Upper lobe of left lung (tissue), 6 donors: ENCODE data around the gene TSPAN12. TPM values are rescaled to one million over a fixed set of nuclear protein-coding genes. Genes with fewer than 3 reads are reported as not detected.

Experiments used
- ATAC-seq, 2 donors: fragments of 200-7000 bp; cut with Tn5 transposase; one replicate each; pipeline ENCODE4 v1.9.1; 2022; ENCODE audit warnings: mild to moderate bottlenecking in 2 of 2, moderate library complexity in 2 of 2; ENCODE audit not compliant: low FRiP score in 2 of 2
- DNase-seq, 2 donors: peaks; one replicate each; pipeline ENCODE4 v3.0.0-alpha.2; 2019 to 2020
- H3K27ac ChIP-seq, 4 donors: fragments of 200-600 bp; sonication (generic); one replicate each; pipeline ENCODE4 v1.5.1; 2016 to 2019
- H3K27me3 ChIP-seq, 4 donors: fragments of 200-600 bp; sonication (generic); one replicate each; pipeline ENCODE4 v1.5.1; 2017 to 2019
- H3K36me3 ChIP-seq, 4 donors: fragments of 200-600 bp; sonication (generic); one replicate each; pipeline ENCODE4 v1.5.1; 2016 to 2019
- H3K4me1 ChIP-seq, 4 donors: fragments of 200-600 bp; sonication (generic); one replicate each; pipeline ENCODE4 v1.5.1; 2018 to 2019
- H3K4me3 ChIP-seq, 4 donors: fragments of 200-600 bp; sonication (generic); one replicate each; pipeline ENCODE4 v1.5.1; 2017 to 2019; ENCODE audit warnings: mild to moderate bottlenecking in 2 of 4, moderate library complexity in 1 of 4
- H3K9me3 ChIP-seq, 4 donors: fragments of 200-600 bp; sonication (generic); one replicate each; pipeline ENCODE4 v1.5.1; 2018 to 2019
- CTCF ChIP-seq, 6 experiments: fragments of 450-650 bp in 4 of 6; fragments of 200-600 bp in 2 of 6; sonication (generic) in 2 of 6; IDR thresholded peaks; one replicate each; pipeline ENCODE4 v1.5.1; 2016 to 2019; ENCODE audit warnings: antibody characterized with exemption in 6 of 6
- EP300 ChIP-seq, 4 donors: sonication (generic); formaldehyde crosslinking; IDR thresholded peaks; one replicate each; pipeline ENCODE4 v1.5.1; 2017; ENCODE audit warnings: antibody characterized with exemption in 4 of 4, control low read depth in 2 of 4
- POLR2A ChIP-seq, 4 donors: fragments of 450-650 bp; IDR thresholded peaks; one replicate each; pipeline ENCODE4 v1.5.1; 2016 to 2017; ENCODE audit warnings: antibody characterized with exemption in 4 of 4, mild to moderate bottlenecking in 2 of 4
- POLR2AphosphoS5 ChIP-seq, 2 donors: sonication (generic); formaldehyde crosslinking; IDR thresholded peaks; one replicate each; pipeline ENCODE4 v1.5.1; 2017; ENCODE audit warnings: antibody characterized with exemption in 2 of 2
- WGBS, 2 donors: methylation state at CpG; one replicate each; pipeline ENCODE4 v1.1.5; 2017 to 2018; 5-methylcytosine and 5-hydroxymethylcytosine counted together
- total RNA-seq, 6 donors: library from RNA; depleted of rRNA in 4 of 6; stranded (reverse); fragments of >200 nt in 4 of 6; gene quantifications; one replicate each; pipeline versions ENCODE4 v1.1.0 to v1.2.1, GENCODE V29; 2016 to 2021
- donor health status: DM: no; HTN: no; CAD: no; lungs with moderate emphysema.
- donor health status: DM: no; HTN: yes; CAD: no; lungs with severe emphysema.

TSPAN12 gene
- total RNA-seq, 6 donors from 2014 or later, result 22.0 to 56.3 (median 40.0) TPM

- Histone ChIP-seq H3K27ac (no peak overlapping the region), H3K36me3 (no peaks in the 10 kb centered on the region), H3K9me3 (no peaks in the 10 kb centered on the region), H3K27me3 (no peaks in the 10 kb centered on the region), H3K4me1 (peaks cover 9 to 31% (median 14%) of the 10 kb centered on the region in 4 donors), H3K4me3 (no peak overlapping the region)
- ATAC-seq (no peak), DNase-seq (no peak)
- no peak for TF ChIP-seq EP300 (IDR thresholded peaks at IDR 0.05)
- TF ChIP-seq POLR2A (IDR thresholded peaks at IDR 0.05), result no peak
- no peak for TF ChIP-seq CTCF (IDR thresholded peaks at IDR 0.05)
- TF ChIP-seq POLR2AphosphoS5 (IDR thresholded peaks at IDR 0.05), result no peak
- WGBS, 2 donors, result 90 to 98% methylated on average over 2 of the region's 2 CpGs
These were observed 2.2 kb upstream of the TSPAN12 start for GRCh38 chr7:120860156-120860555.

GRCh38 chr7:120859459-120859858 lies 1.5 kb upstream of the TSPAN12 start:
- H3K4me1 ChIP-seq, result peaks cover 9 to 27% (median 14%) of the 10 kb centered on the region in 4 donors
- no peaks in the 10 kb centered on the region for H3K36me3 ChIP-seq
- H3K9me3 ChIP-seq, result no peaks in the 10 kb centered on the region
- WGBS, 2 donors, result 69 to 75% methylated on average over 6 of the region's 6 CpGs
- H3K27me3 ChIP-seq, result no peaks in the 10 kb centered on the region
- ATAC-seq, result no peak
- peak overlapping the region in 1 of 4 donors; percentile 93 for H3K27ac ChIP-seq
- DNase-seq, result no peak
- TF ChIP-seq CTCF (IDR thresholded peaks at IDR 0.05) (no peak), EP300 (IDR thresholded peaks at IDR 0.05) (no peak), POLR2A (IDR thresholded peaks at IDR 0.05) (no peak), POLR2AphosphoS5 (IDR thresholded peaks at IDR 0.05) (no peak)
- no peak overlapping the region for H3K4me3 ChIP-seq

GRCh38 chr7:120856621-120857352 lies 1.2 kb downstream of the TSPAN12 start:
- Histone ChIP-seq H3K27ac (peak overlapping the region; percentile 80 to 93 (median 88)), H3K27me3 (no peaks in the 10 kb centered on the region), H3K4me3 (peak overlapping the region; percentile 65 to 76 (median 68)), H3K36me3 (no peaks in the 10 kb centered on the region), H3K9me3 (no peaks in the 10 kb centered on the region), H3K4me1 (peaks cover 9 to 26% (median 19%) of the 10 kb centered on the region in 4 donors)
- DNase-seq (peak; percentile 40 to 72), ATAC-seq (peak; percentile 47 to 65)
- no peak for TF ChIP-seq EP300 (IDR thresholded peaks at IDR 0.05)
- no peak for TF ChIP-seq CTCF (IDR thresholded peaks at IDR 0.05)
- WGBS, 2 donors, result 3 to 7% methylated on average over 17 to 39 of the region's 39 CpGs

- Histone ChIP-seq H3K9me3 (no peaks in the 10 kb centered on the region), H3K36me3 (no peaks in the 10 kb centered on the region), H3K27ac (peak overlapping the region in 2 of 4 donors; percentile 37 to 93), H3K27me3 (no peaks in the 10 kb centered on the region), H3K4me1 (peaks cover 9 to 26% (median 19%) of the 10 kb centered on the region in 4 donors), H3K4me3 (peak overlapping the region in 3 of 4 donors; percentile 67 to 76 (median 69))
- WGBS, 2 donors, result 47 to 57% methylated on average over 5 of the region's 5 CpGs
- DNase-seq (no peak), ATAC-seq (no peak)
- no peak for TF ChIP-seq POLR2AphosphoS5 (IDR thresholded peaks at IDR 0.05)
- TF ChIP-seq EP300 (IDR thresholded peaks at IDR 0.05), result no peak
- no peak for TF ChIP-seq CTCF (IDR thresholded peaks at IDR 0.05)
- no peak for TF ChIP-seq POLR2A (IDR thresholded peaks at IDR 0.05)
These were observed 1.7 kb downstream of the TSPAN12 start for GRCh38 chr7:120856198-120856597.

- no peaks in the 10 kb centered on the region for H3K36me3 ChIP-seq
- no peak for DNase-seq
- peaks cover 14 to 32% (median 15%) of the 10 kb centered on the region in 4 donors for H3K4me1 ChIP-seq
- TF ChIP-seq EP300 (IDR thresholded peaks at IDR 0.05) (no peak), POLR2AphosphoS5 (IDR thresholded peaks at IDR 0.05) (no peak), CTCF (IDR thresholded peaks at IDR 0.05) (no peak), POLR2A (IDR thresholded peaks at IDR 0.05) (no peak)
- ATAC-seq, result no peak
- no peaks in the 10 kb centered on the region for H3K27me3 ChIP-seq
- no peaks in the 10 kb centered on the region for H3K9me3 ChIP-seq
- H3K27ac ChIP-seq, result no peak overlapping the region
- H3K4me3 ChIP-seq, result no peak overlapping the region
These were observed 5.2 kb downstream of the TSPAN12 start for GRCh38 chr7:120852700-120853099.
